NCI-H1092 treated with DMSO at 0.1 percent for 48 hours (cell line): Measurements from ENCODE around the gene HEXB.

Source experiments
- DNase-seq: peaks from one replicate; lab custom pipeline; 2025; lab: John Stamatoyannopoulos, UW

HEXB gene

DNA sequence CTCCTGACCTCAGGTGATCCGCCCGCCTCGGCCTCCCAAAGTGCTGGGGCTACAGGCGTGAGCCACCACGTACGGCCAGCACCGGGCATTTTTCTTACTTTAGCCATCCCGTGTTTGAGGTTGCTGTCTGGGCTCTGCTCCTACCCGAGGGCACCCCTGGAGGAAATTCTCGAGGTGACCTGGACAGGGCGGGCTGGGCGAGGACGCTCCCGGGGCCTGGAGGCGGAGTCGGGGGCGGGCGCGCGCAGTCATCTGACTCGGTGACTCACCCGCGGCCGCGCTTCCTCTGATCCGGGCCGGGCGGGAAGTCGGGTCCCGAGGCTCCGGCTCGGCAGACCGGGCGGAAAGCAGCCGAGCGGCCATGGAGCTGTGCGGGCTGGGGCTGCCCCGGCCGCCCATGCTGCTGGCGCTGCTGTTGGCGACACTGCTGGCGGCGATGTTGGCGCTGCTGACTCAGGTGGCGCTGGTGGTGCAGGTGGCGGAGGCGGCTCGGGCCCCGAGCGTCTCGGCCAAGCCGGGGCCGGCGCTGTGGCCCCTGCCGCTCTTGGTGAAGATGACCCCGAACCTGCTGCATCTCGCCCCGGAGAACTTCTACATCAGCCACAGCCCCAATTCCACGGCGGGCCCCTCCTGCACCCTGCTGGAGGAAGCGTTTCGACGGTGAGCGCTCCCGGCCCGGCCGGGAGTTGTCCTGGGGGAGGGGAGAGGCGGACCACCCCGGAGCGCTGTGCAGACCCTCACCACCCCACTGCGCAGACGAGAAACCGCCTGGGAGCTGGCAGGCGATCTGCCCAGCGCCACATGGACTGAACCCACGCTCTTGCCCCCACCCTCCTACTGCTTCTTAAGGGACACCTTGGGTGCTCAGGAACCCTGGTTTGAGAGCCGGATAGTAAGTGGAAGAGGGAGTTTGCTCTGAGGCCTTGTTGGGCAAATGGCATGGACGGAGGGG is at the start of gene HEXB:
Gene HEXB, plus strand, starts transcription at position 334 of the 952 bp plus-strand sequence. Its CDS starts 28 bp downstream, at position 362.
- DNase-seq: peak; percentile 35

DNA sequence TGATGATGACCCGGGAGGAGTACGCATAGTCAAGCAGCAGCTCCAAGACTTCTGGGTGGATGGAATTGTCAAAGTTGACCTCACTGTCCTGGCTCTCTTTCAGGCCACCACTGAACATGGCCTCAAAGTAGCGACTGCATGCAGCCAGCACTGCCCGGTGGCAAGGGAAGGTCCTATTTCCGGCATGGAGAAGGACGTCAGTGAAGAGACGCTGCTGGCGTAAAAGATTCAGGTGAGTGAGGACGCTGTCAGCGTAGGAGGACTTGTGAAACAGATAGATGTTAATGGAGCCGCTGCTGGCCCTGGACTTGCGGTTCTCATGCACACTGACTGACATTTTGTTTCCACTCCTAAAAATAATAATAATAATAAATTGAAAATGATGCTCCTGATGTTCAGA is 48.9 kb upstream of the HEXB start:
- DNase-seq: no peak

DNA sequence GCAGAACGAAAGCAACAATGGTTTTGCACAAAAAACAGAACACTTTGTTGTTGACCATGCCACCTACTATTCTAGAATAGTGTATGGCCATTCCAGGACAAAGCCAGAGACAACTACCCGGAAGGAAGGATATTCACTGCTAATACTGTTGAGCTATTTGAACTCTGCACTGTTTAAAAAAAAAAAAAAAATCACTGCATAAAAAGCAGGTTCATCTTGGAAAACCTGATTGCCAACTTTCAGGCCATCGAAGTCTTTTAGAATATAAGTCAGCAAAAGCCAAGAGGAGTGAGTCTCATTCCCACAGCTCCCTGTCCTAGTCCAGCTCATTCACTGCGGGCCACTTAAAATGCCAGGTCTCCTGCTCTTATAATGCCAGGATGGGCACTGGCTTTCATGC is 48.5 kb upstream of the HEXB start:
- no peak for DNase-seq

DNA sequence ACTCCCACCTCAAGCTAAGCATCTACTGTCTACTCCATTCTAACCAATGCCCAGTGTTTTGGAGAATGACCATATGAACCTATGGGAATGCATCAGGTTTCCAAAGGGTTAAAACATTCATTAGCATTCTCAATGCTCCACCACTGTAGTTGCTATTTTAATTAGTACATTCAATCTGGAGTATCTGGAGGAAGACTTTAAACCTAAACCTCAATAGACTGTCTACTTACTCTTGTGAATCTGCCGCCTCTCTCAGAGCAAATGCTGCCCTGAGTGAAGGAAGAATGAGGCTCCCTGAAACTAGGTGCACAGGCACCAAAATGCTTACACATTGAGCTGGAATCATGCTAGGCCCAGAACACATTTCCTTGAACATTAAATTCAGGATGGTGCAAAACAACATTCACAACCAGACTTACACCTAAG is 46.5 kb upstream of the HEXB start:
- DNase-seq: no peak

DNA sequence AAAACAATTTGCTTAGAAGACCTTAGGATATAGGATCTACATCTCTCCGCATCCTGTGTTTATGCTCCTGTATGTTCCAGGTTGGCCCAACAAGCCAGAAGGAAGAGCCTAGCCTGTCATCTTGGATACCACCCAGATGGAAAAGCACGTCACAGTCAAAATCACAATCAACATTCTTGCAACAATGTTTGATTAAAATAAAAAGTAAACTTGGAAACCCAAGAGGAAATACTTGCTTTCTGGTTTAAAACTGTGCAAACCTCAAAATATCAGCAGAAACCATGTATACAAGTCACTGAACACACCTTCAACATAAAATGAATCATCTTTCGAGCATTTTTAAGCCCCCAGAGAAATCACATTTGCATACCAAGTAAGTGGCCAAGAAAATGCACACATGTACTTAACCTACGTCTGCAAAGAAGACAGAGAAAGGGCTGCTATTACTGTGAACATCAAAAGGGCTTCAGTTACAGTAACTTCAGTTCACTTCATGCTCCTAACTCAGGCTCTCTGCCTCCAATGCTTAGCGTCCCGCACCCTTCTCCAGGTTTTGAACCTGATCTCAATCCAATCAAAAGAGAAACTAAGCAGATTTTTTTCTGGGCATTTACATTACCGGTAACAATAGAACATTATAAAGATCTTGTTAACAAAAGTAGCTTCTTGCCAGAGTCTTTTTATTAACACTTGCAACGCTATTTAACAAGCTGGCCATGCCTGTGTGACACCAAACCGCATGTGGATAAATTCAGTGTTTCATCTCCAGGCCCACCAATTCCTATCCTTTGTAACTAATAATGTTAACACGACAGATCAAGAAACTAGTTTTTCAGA is 45.8 kb upstream of the HEXB start:
- peak; percentile 21 for DNase-seq

DNA sequence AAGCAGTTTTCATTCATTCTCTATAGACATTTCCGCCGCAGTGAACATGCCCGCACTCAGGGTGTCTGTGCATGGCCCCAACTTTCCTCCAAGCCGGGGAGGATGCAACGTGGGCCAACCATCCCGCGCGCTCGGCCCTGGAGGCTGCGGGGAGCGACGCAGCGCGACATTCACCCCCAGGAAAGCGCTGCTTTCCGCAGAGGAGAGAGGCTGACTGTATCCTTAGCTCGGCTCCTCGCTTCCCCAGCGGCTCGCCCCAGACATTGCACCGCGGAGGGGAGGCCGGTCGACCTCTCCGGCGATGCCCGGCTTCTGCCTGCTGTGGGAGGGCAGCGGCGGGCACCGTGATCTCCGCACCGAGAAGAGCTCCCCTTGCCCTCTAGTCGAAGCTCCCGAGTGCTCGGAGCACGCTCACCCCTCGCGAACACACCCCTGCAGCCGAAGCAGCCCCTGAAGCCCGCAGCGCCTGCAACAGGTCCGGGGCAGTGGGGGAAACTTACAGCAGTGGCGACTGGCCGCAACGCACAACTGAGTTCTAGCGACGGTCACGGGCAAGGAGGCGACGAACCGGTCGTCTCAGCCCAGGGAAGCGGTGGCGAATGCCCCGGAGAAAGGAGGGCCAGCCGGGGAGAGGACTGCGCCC is 45.1 kb upstream of the HEXB start:
- peak; percentile 38 for DNase-seq

DNA sequence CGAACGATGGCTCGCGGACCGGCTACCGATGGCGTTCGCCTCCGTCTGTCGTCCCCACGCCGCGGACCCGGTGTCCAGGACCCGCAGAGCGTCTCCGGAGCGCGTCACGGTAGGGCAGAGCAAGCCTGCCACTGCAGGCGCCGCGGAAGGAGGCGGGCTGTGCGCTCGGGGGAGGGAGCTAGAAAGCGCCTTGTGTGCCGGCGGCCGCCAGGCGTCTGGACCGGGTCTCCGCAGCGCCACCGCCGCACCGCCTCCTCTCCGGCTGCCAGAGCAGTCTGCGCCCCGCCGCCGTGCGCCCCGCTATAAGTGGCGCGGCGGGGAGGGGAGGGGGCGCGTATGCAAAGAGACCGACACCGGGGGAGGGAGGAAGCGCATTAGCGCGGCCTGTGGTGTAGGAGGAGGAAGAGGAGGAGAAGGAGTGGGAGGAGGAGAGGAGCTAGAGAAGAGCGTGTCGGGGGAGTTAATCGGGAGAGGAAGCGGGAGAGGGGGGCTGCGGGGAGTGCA is 44.5 kb upstream of the HEXB start, which contains the start of gene ENC1:
Gene ENC1, minus strand, starts transcription at position 279 of the 504 bp plus-strand sequence. CDS start 4,243 bp downstream, outside the sequence.
- DNase-seq: peak; percentile 90

DNA sequence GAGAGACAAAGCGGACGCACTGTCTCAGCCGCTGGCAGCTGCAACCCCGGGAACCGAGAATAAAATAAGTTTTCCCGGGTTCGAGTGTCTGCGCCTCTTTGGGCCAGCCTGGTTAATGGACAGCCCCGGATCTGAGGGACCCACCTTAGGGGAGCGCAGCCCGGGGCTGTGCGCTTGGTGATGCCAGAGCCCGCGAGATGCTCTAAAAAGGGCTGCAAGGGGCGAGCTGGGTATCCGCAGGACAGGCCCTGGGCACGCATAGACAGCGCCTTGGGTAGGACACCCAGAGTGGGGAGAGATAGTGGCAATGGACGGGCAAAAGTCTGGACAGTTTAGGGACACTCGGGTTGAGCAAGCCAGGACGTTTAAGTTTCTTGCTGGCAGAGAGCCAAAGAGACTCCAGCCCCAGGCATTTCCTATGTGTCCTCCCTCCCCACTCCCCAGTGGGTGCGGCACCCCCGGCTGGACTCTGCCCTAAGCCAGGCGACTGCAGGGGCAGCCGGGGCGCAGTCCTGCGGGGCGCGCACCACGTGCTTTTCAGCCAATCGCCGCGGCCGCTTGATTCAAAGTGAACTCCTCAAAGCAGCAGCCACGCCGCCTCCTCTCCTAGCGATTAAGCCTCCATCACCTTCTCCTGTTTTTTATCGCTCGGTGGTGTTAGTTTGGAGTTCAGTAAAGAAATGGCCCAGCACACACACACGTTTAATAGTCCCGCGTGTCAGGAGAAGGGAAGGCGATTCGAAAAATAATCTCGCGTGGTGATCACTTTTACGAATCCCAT is 43.9 kb upstream of the HEXB start:
- DNase-seq: peak; percentile 77

DNA sequence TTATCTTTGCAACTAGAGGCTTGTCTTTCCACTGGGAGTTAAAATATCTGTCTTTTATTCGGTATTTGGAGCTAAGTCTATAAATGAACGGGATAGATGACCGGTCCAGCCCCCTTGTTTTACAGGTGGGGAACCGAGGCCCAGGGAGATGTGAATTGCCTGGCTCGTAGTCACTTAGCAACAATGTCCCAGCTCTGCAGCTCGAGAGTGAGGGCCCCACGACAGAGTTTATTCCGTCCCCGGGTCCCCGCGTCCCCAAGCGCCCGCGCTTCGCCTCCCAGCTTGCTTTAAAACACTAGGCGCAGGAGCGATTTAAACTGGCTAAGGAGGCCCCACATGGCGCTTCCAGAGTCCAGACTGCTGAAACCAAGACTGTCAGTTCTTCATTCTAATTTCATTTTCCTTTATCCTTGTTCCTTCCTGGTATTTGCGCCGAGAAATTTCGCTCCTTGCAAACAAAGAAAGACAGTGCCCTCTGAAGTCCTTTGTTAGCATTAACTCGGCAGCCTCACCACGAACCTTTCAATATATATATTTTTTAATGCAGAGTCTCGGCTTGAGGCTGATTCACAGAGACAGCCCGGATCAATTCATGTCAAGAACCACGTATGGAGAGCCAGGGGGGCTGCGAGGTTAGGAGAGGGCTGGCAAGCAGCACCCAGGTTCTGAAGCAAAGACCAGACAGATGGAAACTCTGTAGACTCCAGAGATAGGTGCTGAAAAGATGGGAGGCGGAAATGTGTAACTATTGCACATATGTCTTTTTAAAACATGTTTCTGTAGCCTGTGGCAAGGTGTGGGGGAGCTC is 43.1 kb upstream of the HEXB start:
- peak; percentile 77 for DNase-seq

DNA sequence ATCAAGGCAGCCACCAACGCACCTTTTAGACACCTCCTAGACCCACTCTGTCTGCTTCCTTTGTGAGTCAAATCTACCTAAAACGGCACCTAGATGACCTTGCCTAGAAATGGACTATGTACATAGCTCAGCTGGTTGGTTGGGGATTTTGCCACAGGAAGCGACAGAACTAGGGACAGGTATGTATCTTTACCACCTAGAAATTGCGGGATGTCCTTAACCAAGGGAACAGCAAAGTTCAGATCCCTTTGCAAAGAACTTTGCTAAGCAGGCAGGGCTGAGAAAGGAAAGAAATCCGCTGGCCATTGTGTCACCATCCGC is 42.5 kb upstream of the HEXB start:
- no peak for DNase-seq

DNA sequence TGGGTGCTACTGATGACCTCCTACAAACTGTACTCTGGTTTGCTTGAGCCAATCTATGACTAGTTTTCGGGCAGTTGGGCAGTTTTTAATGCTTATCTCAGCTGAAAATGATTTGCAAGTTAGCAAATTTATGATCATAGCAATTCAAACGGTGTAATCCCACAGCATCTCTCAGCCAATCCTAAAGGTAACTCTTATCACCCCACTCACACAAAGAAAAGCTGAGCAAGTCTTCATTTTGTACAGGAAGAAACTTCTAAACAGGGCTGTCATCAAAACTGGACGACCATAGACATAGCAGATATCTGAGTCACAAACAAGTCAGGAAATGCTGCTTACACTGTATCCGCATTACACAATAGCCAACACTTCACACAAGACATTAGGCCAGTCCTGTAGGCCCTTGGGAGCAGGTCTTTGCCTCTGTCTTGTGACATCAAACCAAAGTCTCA is 41.9 kb upstream of the HEXB start:
- DNase-seq: no peak

DNA sequence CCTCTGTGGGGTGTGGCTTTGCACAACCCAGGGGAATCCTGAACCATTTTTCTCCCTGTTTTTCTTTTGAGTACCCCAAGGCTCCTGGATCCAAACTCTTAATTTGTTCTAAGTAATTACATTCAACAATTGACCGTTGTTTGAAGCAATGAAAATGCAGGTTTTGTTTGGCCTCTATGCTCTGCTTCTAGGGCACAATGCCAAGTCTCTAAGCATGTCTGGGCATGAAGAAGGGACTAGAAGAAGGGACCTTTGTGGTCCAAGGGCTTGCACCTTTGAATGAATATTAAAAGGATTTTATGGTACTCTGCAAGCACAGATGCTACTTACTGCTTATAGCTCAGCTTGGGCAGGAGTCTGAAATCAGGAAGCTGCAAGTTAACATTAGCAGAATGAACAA is 37.9 kb upstream of the HEXB start:
- DNase-seq: no peak

DNA sequence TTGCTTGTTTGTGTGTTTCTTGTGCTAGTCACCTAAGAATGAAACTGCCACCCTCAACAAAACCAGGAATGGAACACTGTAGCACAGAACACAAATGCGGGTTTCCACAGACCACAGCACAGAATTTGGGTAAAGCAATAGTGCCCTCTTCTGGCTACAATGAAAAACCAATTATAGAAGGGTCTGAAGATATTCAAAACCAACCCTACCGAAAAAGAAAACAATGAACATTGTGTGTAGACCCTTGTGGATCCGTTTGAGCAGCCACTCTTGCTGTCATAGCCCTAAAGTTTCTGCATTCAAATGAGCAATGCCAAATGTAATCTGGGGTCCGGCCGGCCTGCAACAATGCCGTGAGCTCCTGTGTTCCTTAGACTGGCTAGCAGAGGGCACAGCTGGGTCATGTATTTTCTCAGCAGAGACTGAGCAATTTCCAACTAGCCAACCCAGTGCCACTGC is 36.2 kb upstream of the HEXB start:
- peak; percentile 71 for DNase-seq

DNA sequence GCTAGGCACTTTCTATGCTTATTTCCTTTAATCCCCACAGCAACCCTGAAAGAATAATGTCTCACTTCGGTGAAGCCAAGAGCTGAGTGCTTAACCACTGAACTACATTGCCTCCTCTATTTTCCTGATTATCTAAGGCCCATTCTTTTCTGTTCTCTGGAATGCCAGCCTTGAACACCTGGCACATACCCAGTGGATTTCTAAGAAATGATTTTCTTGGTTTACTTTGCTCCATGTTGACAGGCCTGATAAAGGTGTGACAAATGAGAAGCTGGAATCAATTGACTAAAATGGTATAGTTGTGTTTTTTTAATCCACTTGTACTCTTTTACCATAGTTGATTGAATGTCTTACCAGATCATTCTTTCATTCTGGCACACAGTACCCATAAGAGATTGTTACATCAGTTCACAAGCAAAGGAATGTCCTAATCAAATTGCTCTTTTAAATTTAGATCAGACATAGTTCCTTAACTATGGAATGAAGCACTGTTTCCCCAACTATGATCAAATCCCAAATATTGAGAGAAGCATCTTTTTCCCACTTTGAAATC is 35.5 kb upstream of the HEXB start:
- DNase-seq: no peak

DNA sequence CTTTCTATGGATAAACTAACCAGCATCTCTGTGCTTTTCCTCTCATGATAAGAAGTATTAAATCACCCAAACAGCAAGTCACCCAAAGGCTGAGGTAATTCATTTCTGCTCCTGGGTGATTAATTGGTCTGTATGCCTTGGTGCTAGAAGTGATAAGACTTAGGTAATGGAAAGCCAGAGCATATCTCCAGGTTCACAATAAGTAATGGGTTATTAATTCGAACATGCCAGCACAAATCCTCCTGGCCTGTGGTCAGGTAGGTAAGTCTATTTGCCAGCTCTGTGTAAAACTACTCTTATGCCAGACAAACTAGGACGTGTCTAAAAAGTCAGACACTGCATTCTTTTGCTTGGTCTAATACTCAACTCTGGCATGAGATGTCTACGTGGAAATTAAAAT is 33.3 kb upstream of the HEXB start:
- no peak for DNase-seq

DNA sequence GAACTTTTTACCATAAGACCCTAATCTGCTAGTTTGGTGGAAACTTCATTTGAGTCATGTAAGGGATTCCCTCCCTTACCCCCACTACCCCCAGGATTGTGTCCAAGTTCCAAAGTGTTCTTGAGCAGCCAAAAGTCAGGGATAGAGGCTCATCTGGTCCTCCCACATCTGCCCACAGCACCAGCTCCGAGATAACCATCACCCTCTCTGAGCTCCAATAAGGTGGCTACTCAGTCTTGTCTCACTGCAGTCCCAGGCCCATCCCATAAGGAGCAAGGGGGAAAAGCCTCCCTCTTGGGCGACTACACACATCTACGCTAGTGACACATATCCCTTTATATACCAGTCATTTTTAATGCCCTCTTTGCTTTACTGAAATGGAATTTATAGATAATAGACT is 32.5 kb upstream of the HEXB start:
- no peak for DNase-seq

DNA sequence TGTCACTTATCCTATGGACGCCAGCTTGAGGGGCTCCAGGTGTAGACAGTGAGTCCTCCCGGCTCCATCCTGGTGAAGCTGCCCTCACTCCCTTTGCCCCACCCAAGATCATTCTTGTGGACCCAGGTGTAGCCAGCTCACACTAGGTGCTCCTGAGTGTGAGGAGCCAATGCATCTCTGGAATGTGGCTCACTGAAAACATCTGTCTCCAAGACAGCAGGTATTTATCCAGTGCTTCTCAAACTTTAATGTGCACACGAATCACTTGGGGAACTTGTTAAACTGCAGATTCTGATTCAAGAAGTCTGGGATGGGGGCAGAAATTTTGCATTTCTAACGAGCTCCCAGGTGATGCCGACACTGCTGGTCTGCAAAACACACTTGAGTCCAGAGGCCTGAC is 31.0 kb upstream of the HEXB start:
- DNase-seq: no peak

DNA sequence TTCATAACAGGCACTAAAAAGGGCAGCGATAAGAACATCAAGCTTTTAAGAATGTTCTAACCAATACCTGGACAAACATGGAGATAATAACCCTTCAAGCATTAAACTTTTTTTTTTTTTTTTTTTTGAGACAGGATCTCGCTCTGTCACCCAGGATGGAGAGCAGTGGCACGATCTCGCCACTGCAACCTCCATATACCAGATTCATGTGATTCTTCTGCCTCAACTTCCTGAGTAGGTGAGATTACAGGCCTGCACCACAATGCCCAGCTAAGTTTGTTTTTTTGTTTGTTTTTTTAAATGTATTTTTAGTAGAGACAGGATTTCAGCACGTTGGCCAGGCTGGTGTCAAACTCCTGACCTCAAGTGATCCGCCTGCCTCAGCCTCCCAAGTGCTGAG is 29.8 kb upstream of the HEXB start:
- no peak for DNase-seq

DNA sequence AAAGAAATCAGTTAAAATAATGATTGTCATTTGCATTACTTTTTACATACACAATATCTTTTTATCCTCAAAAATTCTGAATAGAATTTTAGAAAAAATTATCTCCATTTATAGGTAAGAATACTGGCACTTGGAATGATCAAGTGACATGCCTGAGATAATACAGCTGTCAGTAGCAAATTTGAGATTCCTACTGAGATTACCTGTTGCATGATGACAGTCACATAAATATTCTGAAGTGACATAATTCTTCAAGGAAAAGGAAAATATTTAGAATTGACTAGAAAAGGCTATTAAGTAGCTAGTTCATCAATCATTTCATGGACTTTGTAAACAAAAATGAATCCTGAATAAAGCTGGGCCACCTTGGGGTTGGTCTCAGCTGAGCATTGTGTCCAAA is 29.3 kb upstream of the HEXB start:
- DNase-seq: no peak

DNA sequence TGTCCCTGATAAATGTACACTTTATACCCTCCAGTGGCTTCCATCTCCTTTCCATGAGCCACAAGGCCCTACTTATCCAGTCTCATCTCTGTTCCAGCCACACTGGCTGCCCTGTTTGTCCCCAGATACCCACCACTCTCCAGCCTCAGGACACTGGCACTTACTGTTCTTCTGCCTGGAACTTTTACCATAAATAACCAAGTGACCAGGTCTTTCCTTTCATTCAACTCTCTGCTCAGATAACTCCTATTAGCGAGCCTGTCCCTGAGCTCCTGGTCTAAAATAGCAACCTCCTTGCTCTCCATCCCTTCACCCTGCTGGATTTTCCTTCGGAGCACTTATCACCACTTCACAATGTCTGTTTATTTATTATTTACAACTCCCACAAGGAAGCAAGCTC is 27.9 kb upstream of the HEXB start:
- no peak for DNase-seq
